Type B pancreatic cell (in vitro differentiated cells): ENCODE measurements around the gene PLEKHF1. TPM values are rescaled to one million over a fixed set of nuclear protein-coding genes. Genes with fewer than 3 reads are reported as not detected.
A peak's percentile ranks its signal among the peaks of the same experiment; 100 is the strongest.

Source experiments
- DNase-seq: peaks from one replicate; pipeline ENCODE4 v3.0.0; 2021; ENCODE audit warnings: mixed read lengths; ENCODE audit not compliant: unreplicated experiment; ENCODE audit errors: extremely low spot score
- H3K27ac Mint-ChIP-seq: 2 replicates; pipeline ENCODE4 v1.8.0; 2021; ENCODE audit warnings: mild to moderate bottlenecking, mixed read lengths
- H3K27me3 Mint-ChIP-seq: 2 replicates; pipeline ENCODE4 v1.8.0; 2021; ENCODE audit warnings: mixed read lengths
- H3K36me3 Mint-ChIP-seq: 2 replicates; pipeline ENCODE4 v1.8.0; 2021; ENCODE audit warnings: mixed read lengths
- H3K4me1 Mint-ChIP-seq: one replicate; pipeline ENCODE4 v1.8.0; 2021; ENCODE audit warnings: mixed read lengths; ENCODE audit not compliant: unreplicated experiment
- H3K4me3 Mint-ChIP-seq: 2 replicates; pipeline ENCODE4 v1.8.0; 2021; ENCODE audit warnings: mild to moderate bottlenecking, mixed read lengths
- H3K9me3 Mint-ChIP-seq: 2 replicates; pipeline ENCODE4 v1.8.0; 2021; ENCODE audit warnings: mixed read lengths
- CTCF ChIP-seq: fragments of 200-600 bp; sonication (generic); conservative IDR thresholded peaks from 2 replicates; pipeline ENCODE4 v1.5.0; 2021; ENCODE audit warnings: antibody characterized with exemption, mild to moderate bottlenecking
- long read RNA-seq: library from polyadenylated mRNA; unstranded; transcript quantifications from one replicate; pipeline ENCODE4 v2.0.0, GENCODE V29; 2020
- total RNA-seq: library from RNA; stranded (reverse); gene quantifications from 2 replicates; pipeline ENCODE4 v1.2.1, GENCODE V29; 2021; ENCODE audit warnings: low replicate concordance

Gene PLEKHF1, protein sequence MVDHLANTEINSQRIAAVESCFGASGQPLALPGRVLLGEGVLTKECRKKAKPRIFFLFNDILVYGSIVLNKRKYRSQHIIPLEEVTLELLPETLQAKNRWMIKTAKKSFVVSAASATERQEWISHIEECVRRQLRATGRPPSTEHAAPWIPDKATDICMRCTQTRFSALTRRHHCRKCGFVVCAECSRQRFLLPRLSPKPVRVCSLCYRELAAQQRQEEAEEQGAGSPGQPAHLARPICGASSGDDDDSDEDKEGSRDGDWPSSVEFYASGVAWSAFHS
- 6.3 and 16.9 TPM in 2 replicates for total RNA-seq
- long read RNA-seq, partial matches to known transcripts, result 0 of 2 reads
- long read RNA-seq, other reads (novel, unspliced or antisense), result 2 of 2 reads

GRCh38 chr19:29665215-29665825 is at the start of gene PLEKHF1:
Gene PLEKHF1 (plus strand): TSS chr19:29665461. CDS start chr19:29673840, 8,379 bp downstream.
- peak within 1 kb of the TSS; percentile 87 for H3K4me3 Mint-ChIP-seq
- DNase-seq, result peak; percentile 90
- peaks cover 23% of the 10 kb centered on the region for H3K4me1 Mint-ChIP-seq
- H3K27ac Mint-ChIP-seq, result peak within 1 kb of the TSS; percentile 86
- H3K27me3 Mint-ChIP-seq, result no peaks in the 10 kb centered on the region
- H3K9me3 Mint-ChIP-seq, result no peaks in the 10 kb centered on the region
- H3K36me3 Mint-ChIP-seq, result peaks cover 3% of the 10 kb centered on the region
- TF ChIP-seq CTCF, result no peak

DNA sequence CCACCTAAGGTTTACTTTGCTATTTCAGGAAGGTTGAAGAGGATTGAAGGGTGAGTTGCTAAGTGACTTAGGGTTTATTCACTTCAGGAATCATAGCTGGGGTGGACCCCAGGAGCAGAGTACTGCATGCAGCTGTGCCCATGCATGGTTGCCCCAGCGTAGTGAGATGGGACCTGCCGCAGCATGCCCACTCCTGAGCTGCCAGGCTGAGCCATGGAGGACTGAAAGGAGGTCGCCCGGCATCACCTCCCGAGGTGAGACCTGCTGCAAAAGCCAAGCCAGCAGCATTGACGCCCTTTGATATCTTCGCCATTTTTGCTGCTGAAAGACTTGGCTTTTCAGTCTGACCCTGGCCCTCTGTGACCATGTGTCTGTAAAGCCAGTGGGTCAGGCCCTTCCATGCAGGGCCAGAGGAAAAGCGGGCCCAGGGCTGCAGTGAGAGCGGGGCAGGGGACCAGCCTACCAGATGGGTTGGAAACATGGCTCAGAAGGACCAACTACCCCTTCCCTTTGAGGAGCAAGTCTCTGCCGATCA is 49.3 kb upstream of the PLEKHF1 start:
- no peaks in the 10 kb centered on the region for H3K9me3 Mint-ChIP-seq
- no peak overlapping the region for H3K4me3 Mint-ChIP-seq
- H3K4me1 Mint-ChIP-seq, result peaks cover 6% of the 10 kb centered on the region
- no peak for DNase-seq
- H3K27ac Mint-ChIP-seq, result no peak overlapping the region
- no peaks in the 10 kb centered on the region for H3K27me3 Mint-ChIP-seq
- no peak for TF ChIP-seq CTCF
- H3K36me3 Mint-ChIP-seq, result peaks cover 3% of the 10 kb centered on the region

DNA sequence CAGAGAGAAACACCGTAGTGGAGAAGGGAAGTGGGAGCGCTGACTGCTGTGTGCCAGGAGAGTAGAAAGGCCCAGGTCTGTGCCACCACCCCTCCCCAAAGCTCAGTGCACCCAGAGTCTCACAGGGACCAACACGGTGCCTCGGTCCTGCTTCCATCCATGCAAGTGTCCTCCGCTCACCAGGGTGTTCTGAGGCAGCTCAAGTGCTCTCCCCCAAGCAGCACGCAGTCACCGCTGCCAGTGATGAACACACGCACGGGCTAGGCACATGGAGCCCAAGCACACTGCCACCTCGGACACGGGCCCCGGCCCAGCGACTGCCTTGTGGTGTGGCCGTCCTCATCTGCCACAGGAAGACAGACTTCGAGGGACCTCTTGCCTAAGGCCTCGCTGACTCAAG is 48.7 kb upstream of the PLEKHF1 start:
- no peak for DNase-seq
- H3K4me3 Mint-ChIP-seq, result no peak overlapping the region
- no peaks in the 10 kb centered on the region for H3K9me3 Mint-ChIP-seq
- H3K36me3 Mint-ChIP-seq, result peaks cover 3% of the 10 kb centered on the region
- H3K27me3 Mint-ChIP-seq, result no peaks in the 10 kb centered on the region
- TF ChIP-seq CTCF, result no peak
- H3K27ac Mint-ChIP-seq, result no peak overlapping the region
- peaks cover 6% of the 10 kb centered on the region for H3K4me1 Mint-ChIP-seq

- Mint-ChIP-seq H3K27ac (peak overlapping the region; percentile 25), H3K27me3 (no peaks in the 10 kb centered on the region), H3K4me1 (peaks cover 6% of the 10 kb centered on the region), H3K4me3 (no peak overlapping the region), H3K36me3 (peaks cover 3% of the 10 kb centered on the region), H3K9me3 (no peaks in the 10 kb centered on the region)
- no peak for DNase-seq
- TF ChIP-seq CTCF, result no peak
Observed at GRCh38 chr19:29617366-29618266, 47.6 kb upstream of the PLEKHF1 start.

DNA sequence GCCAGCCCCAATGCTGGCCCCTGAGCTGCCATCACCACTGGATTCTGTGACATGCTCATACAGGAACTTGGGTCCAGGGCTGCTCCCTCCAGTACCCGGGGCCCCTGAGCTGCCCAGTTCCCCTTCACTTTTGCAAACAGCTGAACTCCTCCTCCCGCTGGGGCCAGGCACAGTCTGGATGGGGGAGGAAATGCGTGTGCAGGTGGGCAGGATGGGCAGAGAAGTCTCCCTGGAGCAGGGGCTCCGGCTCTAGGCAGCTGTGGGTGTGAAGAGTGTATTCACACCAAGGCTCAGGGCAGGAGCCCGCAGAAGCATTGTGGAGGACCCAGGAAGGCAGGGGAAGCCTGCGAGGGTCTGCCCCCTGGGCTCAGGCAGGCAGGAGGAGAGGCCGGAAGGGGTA is 46.8 kb upstream of the PLEKHF1 start:
- Mint-ChIP-seq H3K27ac (no peak overlapping the region), H3K36me3 (peaks cover 3% of the 10 kb centered on the region), H3K4me1 (peaks cover 6% of the 10 kb centered on the region), H3K27me3 (no peaks in the 10 kb centered on the region), H3K4me3 (no peak overlapping the region), H3K9me3 (no peaks in the 10 kb centered on the region)
- TF ChIP-seq CTCF, result no peak
- DNase-seq, result no peak
